Activated T-cell treated with anti-CD3 and anti-CD28 coated beads, Interleukin-2, amount 50 U/mL, for 24 hours (primary cell): ENCODE results near the gene HIP1R.
"Not testable (repeated sequence)": the region's sequence is repeated elsewhere in the genome, so short reads cannot be mapped to it uniquely, and the experiment has no call there.

Experiments
- DNase-seq: peaks from one replicate; pipeline ENCODE4 v3.0.0-alpha.2; 2020
- H3K27ac Mint-ChIP-seq: 2 replicates; pipeline ENCODE4 v1.8.0; 2020; ENCODE audit warnings: mild to moderate bottlenecking, mixed read lengths
- H3K27me3 Mint-ChIP-seq: 2 replicates; pipeline ENCODE4 v1.8.0; 2020; ENCODE audit warnings: mixed read lengths
- H3K36me3 Mint-ChIP-seq: 2 replicates; pipeline ENCODE4 v1.8.0; 2020; ENCODE audit warnings: low read depth, mixed read lengths
- H3K4me1 Mint-ChIP-seq: 2 replicates; pipeline ENCODE4 v1.8.0; 2020; ENCODE audit warnings: low read depth, mixed read lengths
- H3K4me3 Mint-ChIP-seq: 2 replicates; pipeline ENCODE4 v1.8.0; 2020; ENCODE audit warnings: mild to moderate bottlenecking, moderate library complexity, mixed read lengths
- H3K9me3 Mint-ChIP-seq: 2 replicates; pipeline ENCODE4 v1.8.0; 2020; ENCODE audit warnings: mixed read lengths

The HIP1R gene, protein sequence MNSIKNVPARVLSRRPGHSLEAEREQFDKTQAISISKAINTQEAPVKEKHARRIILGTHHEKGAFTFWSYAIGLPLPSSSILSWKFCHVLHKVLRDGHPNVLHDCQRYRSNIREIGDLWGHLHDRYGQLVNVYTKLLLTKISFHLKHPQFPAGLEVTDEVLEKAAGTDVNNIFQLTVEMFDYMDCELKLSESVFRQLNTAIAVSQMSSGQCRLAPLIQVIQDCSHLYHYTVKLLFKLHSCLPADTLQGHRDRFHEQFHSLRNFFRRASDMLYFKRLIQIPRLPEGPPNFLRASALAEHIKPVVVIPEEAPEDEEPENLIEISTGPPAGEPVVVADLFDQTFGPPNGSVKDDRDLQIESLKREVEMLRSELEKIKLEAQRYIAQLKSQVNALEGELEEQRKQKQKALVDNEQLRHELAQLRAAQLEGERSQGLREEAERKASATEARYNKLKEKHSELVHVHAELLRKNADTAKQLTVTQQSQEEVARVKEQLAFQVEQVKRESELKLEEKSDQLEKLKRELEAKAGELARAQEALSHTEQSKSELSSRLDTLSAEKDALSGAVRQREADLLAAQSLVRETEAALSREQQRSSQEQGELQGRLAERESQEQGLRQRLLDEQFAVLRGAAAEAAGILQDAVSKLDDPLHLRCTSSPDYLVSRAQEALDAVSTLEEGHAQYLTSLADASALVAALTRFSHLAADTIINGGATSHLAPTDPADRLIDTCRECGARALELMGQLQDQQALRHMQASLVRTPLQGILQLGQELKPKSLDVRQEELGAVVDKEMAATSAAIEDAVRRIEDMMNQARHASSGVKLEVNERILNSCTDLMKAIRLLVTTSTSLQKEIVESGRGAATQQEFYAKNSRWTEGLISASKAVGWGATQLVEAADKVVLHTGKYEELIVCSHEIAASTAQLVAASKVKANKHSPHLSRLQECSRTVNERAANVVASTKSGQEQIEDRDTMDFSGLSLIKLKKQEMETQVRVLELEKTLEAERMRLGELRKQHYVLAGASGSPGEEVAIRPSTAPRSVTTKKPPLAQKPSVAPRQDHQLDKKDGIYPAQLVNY

GRCh38 chr12:122834921-122835749, at the start of gene HIP1R:
Gene HIP1R, plus strand, starts transcription at chr12:122835457. Its CDS starts 94 bp downstream, at chr12:122835551.
- DNase-seq, result peak; percentile 81
- Mint-ChIP-seq H3K9me3 (no peaks in the 10 kb centered on the region), H3K27me3 (no peaks in the 10 kb centered on the region), H3K36me3 (peaks cover 11% of the 10 kb centered on the region), H3K4me3 (peak within 1 kb of the TSS; percentile 85), H3K4me1 (peaks cover 43% of the 10 kb centered on the region), H3K27ac (peak within 1 kb of the TSS; percentile 87)

DNA sequence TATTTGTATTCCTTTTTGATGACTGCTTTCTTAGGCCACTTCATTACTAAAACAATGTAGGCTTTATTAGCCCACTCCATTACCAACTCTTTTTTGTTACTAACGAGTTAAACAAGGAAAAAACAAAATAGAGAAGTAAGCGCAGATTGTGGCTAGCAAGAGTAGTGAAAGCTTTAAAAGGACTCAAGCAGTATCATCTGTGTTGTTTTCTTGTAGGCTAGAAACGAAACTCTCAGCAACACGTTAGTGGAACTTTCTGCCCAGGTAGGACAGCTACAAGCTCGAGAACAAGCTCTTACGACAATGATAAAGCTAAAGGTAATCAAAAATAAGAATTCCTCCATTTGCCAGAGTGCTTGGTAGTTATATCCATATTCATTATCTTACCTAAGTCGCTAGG, 49.8 kb upstream of the HIP1R start:
- Mint-ChIP-seq H3K27ac (no peak overlapping the region), H3K4me3 (no peak overlapping the region), H3K9me3 (no peaks in the 10 kb centered on the region), H3K4me1 (no peaks in the 10 kb centered on the region), H3K36me3 (no peaks in the 10 kb centered on the region), H3K27me3 (no peaks in the 10 kb centered on the region)
- DNase-seq, result no peak

DNA sequence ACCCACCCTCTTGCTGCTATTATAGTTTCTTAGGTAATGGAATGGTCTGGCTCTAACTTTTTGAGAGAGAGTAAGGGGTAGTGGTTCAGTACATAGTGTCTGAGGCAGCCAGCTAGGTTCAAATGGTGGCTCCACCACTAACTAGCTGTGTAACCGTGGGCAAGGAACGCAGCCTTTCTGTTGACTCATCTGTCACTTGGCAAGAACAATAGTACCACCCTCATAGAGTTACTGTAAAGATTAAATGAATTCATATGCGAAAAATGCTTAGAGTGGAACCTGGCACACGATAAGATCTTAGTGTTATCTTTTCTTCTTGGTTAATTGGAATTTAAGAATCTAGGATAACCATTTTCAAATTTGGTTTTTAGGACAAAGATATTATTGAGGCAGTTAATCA, 46.9 kb upstream of the HIP1R start:
- Mint-ChIP-seq H3K36me3 (no peaks in the 10 kb centered on the region), H3K27ac (no peak overlapping the region), H3K4me1 (no peaks in the 10 kb centered on the region), H3K27me3 (no peaks in the 10 kb centered on the region), H3K9me3 (no peaks in the 10 kb centered on the region), H3K4me3 (no peak overlapping the region)
- no peak for DNase-seq

DNA sequence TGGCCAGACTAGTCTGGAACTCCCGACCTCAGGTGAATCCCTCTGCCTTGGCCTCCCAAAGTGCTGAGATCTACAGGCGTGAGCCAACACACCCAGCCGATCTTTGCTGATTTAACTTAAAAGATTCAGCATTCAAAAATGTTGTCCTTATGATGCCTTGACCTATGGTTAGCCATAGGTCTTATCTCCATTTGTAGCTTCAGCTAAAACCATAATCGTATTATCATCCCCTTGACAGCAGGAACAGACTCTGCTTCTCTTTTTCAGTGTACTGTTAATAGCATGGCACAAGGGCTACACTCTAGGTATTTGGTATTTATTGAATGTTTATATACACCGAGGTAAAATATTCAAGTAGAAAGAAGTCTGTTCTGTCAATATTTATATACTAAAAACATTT, 45.6 kb upstream of the HIP1R start:
- Mint-ChIP-seq H3K27ac (no peak overlapping the region), H3K36me3 (no peaks in the 10 kb centered on the region)

DNA sequence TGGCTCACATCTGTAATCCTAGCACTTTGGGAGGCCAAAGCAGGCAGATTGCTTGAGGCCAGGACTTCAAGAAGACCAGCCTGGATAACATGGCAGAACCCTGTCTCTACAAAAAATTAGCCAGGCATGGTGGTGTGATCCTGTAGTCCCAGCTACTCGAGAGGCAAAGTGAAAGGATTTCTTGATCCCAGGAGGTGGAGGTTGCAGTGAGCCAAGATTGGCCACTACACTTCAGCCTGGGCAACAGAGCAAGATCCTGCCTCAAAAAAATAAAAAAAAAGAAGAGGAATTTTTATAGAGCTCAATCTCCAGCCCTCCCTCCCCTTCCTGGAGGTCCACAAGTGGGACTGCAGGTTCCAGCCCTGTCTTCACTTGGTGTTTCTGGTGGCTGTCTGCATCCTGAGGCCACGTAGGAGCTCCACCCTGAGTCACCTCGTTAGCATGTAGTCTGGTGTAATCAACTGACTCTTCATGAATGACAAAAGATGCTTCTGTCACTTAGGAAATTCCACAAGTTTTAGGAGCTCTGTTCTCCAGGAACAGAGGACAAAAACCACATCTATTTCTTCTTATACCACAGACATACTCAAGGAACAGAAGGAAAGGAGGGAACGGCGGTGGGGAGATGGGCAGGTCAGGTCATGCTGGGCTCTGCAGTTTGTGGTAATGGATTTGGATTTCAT, 44.7 kb upstream of the HIP1R start:
- Mint-ChIP-seq H3K4me1 (peaks cover 2% of the 10 kb centered on the region), H3K4me3 (no peak overlapping the region), H3K27me3 (no peaks in the 10 kb centered on the region), H3K27ac (no peak overlapping the region), H3K36me3 (no peaks in the 10 kb centered on the region), H3K9me3 (no peaks in the 10 kb centered on the region)
- DNase-seq, result no peak

More for the DNA sequence above, 45.6 kb upstream of the HIP1R start:
- Mint-ChIP-seq H3K27me3 (no peaks in the 10 kb centered on the region), H3K4me3 (no peak overlapping the region), H3K9me3 (no peaks in the 10 kb centered on the region), H3K4me1 (peaks cover 2% of the 10 kb centered on the region)
- no peak for DNase-seq

- Mint-ChIP-seq H3K36me3 (no peaks in the 10 kb centered on the region), H3K4me3 (no peak overlapping the region), H3K9me3 (no peaks in the 10 kb centered on the region), H3K27me3 (no peaks in the 10 kb centered on the region), H3K4me1 (peaks cover 2% of the 10 kb centered on the region), H3K27ac (no peak overlapping the region)
- DNase-seq, result peak; percentile 48
Measured at GRCh38 chr12:122793685-122794106, 41.6 kb upstream of the HIP1R start.

GRCh38 chr12:122795807-122796206, 39.5 kb upstream of the HIP1R start:
- peaks cover 2% of the 10 kb centered on the region for H3K4me1 Mint-ChIP-seq
- no peaks in the 10 kb centered on the region for H3K9me3 Mint-ChIP-seq
- no peak for DNase-seq
- H3K4me3 Mint-ChIP-seq, result no peak overlapping the region
- no peaks in the 10 kb centered on the region for H3K27me3 Mint-ChIP-seq
- peak overlapping the region; percentile 50 for H3K27ac Mint-ChIP-seq
- H3K36me3 Mint-ChIP-seq, result no peaks in the 10 kb centered on the region

DNA sequence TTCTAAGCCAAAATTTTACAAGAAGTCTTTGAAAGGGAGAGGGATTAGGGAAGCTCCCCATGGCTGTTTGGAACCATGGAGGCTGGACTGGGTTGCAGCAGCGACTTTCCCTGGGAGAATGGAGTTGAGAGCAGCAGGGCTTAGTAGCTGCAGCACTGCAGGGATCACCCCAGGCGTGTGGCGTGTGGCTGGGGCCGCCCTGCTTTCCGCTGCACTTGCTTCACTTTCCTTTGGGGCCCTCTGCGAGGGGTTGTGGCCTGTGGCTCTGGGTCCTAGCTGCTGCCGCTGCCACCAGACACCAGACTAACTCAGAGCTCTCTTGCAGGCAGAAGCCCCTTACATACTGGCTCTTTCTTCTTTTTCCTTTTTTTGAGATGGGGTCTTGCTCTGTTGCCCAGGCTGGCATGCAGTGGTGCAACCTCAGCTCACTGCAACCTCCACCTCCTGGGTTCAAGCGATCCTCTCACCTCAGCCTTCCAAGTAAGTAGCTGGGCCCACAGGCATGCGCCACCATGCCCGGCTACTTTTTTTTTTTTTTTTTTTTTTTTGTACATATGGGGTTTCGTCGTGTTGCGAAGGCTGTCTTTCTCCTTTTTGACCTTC, 35.5 kb upstream of the HIP1R start:
- Mint-ChIP-seq H3K36me3 (no peaks in the 10 kb centered on the region), H3K4me1 (no peaks in the 10 kb centered on the region), H3K27ac (no peak overlapping the region), H3K27me3 (no peaks in the 10 kb centered on the region), H3K9me3 (no peaks in the 10 kb centered on the region), H3K4me3 (no peak overlapping the region)
- no peak for DNase-seq

GRCh38 chr12:122803937-122804336, 31.3 kb upstream of the HIP1R start:
- no peak overlapping the region for H3K27ac Mint-ChIP-seq
- no peak for DNase-seq
- H3K9me3 Mint-ChIP-seq, result no peaks in the 10 kb centered on the region
- H3K4me3 Mint-ChIP-seq, result no peak overlapping the region
- H3K36me3 Mint-ChIP-seq, result no peaks in the 10 kb centered on the region
- no peaks in the 10 kb centered on the region for H3K27me3 Mint-ChIP-seq
- H3K4me1 Mint-ChIP-seq, result no peaks in the 10 kb centered on the region

DNA sequence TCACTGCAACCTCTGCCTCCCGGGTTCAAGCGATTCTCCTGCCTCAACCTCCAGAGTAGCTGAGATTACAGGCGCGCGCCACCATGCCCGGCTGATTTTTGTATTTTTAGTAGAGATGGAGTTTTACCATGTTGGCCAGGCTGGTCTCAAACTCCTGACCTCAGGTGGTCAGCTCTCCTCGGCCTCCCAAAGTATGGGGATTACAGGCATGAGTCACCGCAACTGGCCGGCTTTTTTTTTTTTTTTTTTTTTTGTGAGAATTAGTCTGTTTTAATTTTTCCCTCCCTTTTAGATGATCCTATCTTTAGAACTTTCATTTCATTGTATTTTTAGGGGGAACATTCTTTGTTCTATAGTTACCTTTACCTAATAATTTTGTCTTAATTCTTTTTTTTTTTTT, 30.3 kb upstream of the HIP1R start:
- H3K36me3 Mint-ChIP-seq, H3K9me3 Mint-ChIP-seq, H3K4me3 Mint-ChIP-seq, H3K4me1 Mint-ChIP-seq, H3K27me3 Mint-ChIP-seq, H3K27ac Mint-ChIP-seq, DNase-seq: not testable (repeated sequence)

- Mint-ChIP-seq H3K27me3 (no peaks in the 10 kb centered on the region), H3K36me3 (no peaks in the 10 kb centered on the region), H3K9me3 (no peaks in the 10 kb centered on the region), H3K4me3 (no peak overlapping the region), H3K4me1 (no peaks in the 10 kb centered on the region), H3K27ac (no peak overlapping the region)
- no peak for DNase-seq
Measured at GRCh38 chr12:122807651-122808050, 27.6 kb upstream of the HIP1R start.

DNA sequence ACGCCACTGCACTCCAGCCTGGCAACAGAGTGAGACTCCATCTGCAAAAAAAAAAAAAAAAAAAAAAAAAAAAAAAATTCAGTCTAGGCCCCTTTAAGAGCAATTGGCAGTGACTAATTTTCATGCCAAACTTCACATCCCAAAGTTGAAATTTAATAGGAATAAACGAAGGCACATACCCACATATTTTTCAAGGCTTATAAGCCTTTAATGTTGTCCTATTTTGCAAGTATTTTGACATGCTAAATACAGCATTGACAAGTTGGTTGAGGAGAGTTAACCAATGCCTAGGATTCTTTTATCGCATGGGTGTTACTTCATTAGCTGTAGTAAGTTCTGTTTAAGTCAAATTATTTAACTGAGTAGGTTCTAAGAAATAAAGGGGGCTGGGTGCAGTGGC, 23.5 kb upstream of the HIP1R start:
- no peak overlapping the region for H3K27ac Mint-ChIP-seq

DNA sequence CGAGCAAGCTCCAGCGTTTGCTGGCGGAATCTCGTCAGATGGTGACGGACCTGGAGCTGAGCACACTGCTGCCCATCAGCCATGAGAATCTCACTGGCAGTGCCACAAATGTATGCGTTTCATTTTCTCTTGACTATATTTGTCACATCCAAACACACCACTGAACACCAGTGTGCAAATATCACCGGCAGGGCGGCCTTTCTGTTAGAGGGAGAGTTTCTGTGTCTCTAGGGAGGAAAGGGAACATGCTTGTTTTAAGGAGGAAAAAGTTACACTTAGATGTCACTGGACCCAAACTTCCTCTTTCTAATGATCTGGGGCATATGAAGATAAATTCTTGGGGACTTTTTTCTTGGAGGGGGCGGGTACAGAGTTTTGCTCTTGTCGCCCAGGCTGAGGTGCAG, 21.9 kb upstream of the HIP1R start:
- Mint-ChIP-seq H3K27ac (no peak overlapping the region), H3K36me3 (no peaks in the 10 kb centered on the region), H3K4me1 (no peaks in the 10 kb centered on the region), H3K27me3 (no peaks in the 10 kb centered on the region), H3K9me3 (no peaks in the 10 kb centered on the region), H3K4me3 (no peak overlapping the region)
- DNase-seq, result no peak

More for the DNA sequence above, 23.5 kb upstream of the HIP1R start:
- no peaks in the 10 kb centered on the region for H3K27me3 Mint-ChIP-seq
- DNase-seq, result no peak
- H3K4me1 Mint-ChIP-seq, result no peaks in the 10 kb centered on the region
- H3K4me3 Mint-ChIP-seq, result no peak overlapping the region
- H3K9me3 Mint-ChIP-seq, result no peaks in the 10 kb centered on the region
- H3K36me3 Mint-ChIP-seq, result no peaks in the 10 kb centered on the region
